Left lung (tissue), 10 donors: ENCODE results near the gene HCN4. TPM values are rescaled to one million over a fixed set of nuclear protein-coding genes. Genes with fewer than 3 reads are reported as not detected.

ENCODE experiments used
- ATAC-seq: fragments of 200-7000 bp; cut with Tn5 transposase; one replicate; pipeline ENCODE4 v1.9.1; 2020; ENCODE audit warnings: moderate library complexity
- DNase-seq, 4 donors: peaks; one replicate each; pipeline ENCODE4 v3.0.0-alpha.2; 2013 to 2020
- H3K27ac ChIP-seq, 2 donors: fragments of 200-600 bp; sonication (generic) in 1 of 2; one replicate each; pipeline versions ENCODE4 v1.5.0 to v1.8.0; 2020 to 2021
- H3K27me3 ChIP-seq, 2 donors: fragments of 200-600 bp; sonication (generic) in 1 of 2; one replicate each; pipeline versions ENCODE4 v1.5.0 to v1.8.0; 2020 to 2021
- H3K36me3 ChIP-seq, 2 donors: fragments of 200-600 bp; sonication (generic) in 1 of 2; one replicate each; pipeline versions ENCODE4 v1.5.0 to v1.8.0; 2020 to 2021
- H3K4me1 ChIP-seq, 2 donors: fragments of 200-600 bp; one replicate each; pipeline ENCODE4 v1.8.0; 2021
- H3K4me3 ChIP-seq, 2 donors: fragments of 200-600 bp; sonication (generic) in 1 of 2; one replicate each; pipeline versions ENCODE4 v1.5.0 to v1.8.0; 2020 to 2021; ENCODE audit warnings: mild to moderate bottlenecking in 1 of 2
- H3K9me3 ChIP-seq, 2 donors: fragments of 200-600 bp; sonication (generic) in 1 of 2; one replicate each; pipeline versions ENCODE4 v1.5.0 to v1.8.0; 2020 to 2021
- CTCF ChIP-seq, 2 donors: fragments of 200-600 bp; sonication (generic) in 1 of 2; IDR thresholded peaks; one replicate each; pipeline versions ENCODE4 v1.5.0 to v1.8.0; 2021; ENCODE audit warnings: antibody characterized with exemption in 2 of 2
- intact Hi-C, 2 donors: fragments of 100-400 bp; cut with DNase I; formaldehyde crosslinking; loops; one replicate each; pipeline versions ENCODE4 v1.11.2 to v1.14.2; 2022
- polyA plus RNA-seq, 6 donors: library from polyadenylated mRNA; unstranded; fragments of 120-200 nt; gene quantifications; one replicate each; pipeline ENCODE4 v1.2.1, GENCODE V29; 2013; ENCODE audit not compliant: insufficient read length in 6 of 6
- total RNA-seq, 2 donors: library from RNA; stranded (reverse); fragmentation: NEBNext Ultra II Directional; extraction: Animal tissue kit (Norgen Biotek cat#: 25700); gene quantifications; one replicate each; pipeline ENCODE4 v1.2.1, GENCODE V29; 2021
- donor health status: DM: no; HTN: yes; CAD: no.
- donor health status: DM: no; HTN: no; CAD: no.

The HCN4 gene
- total and polyA plus RNA-seq, 8 donors, result 0.09 to 0.27 (median 0.18) TPM

GRCh38 chr15:73322665-73323373, 45.9 kb downstream of the HCN4 start:
- H3K4me3 ChIP-seq, result no peak overlapping the region
- TF ChIP-seq CTCF (IDR thresholded peaks at IDR 0.05), result no peak
- H3K9me3 ChIP-seq, result no peaks in the 10 kb centered on the region
- H3K4me1 ChIP-seq, result no peaks in the 10 kb centered on the region
- H3K27ac ChIP-seq, result no peak overlapping the region
- intact Hi-C loops, result no loop called here
- no peak for ATAC-seq
- peaks cover 7 to 71% of the 10 kb centered on the region in 2 donors for H3K27me3 ChIP-seq
- DNase-seq, result no peak
- H3K36me3 ChIP-seq, result no peaks in the 10 kb centered on the region

- Histone ChIP-seq H3K27ac (no peak overlapping the region), H3K27me3 (peaks cover 7 to 74% of the 10 kb centered on the region in 2 donors), H3K4me3 (no peak overlapping the region), H3K4me1 (no peaks in the 10 kb centered on the region), H3K36me3 (no peaks in the 10 kb centered on the region), H3K9me3 (no peaks in the 10 kb centered on the region)
- ATAC-seq (no peak), DNase-seq (no peak)
- intact Hi-C loops, result no loop called here
- TF ChIP-seq CTCF (IDR thresholded peaks at IDR 0.05), result no peak
These were observed 47.0 kb downstream of the HCN4 start for GRCh38 chr15:73321496-73322450.

GRCh38 chr15:73320619-73321180, 48.1 kb downstream of the HCN4 start:
- H3K27me3 ChIP-seq, result peaks cover 7 to 67% of the 10 kb centered on the region in 2 donors
- H3K9me3 ChIP-seq, result no peaks in the 10 kb centered on the region
- H3K27ac ChIP-seq, result no peak overlapping the region
- no peaks in the 10 kb centered on the region for H3K4me1 ChIP-seq
- TF ChIP-seq CTCF (IDR thresholded peaks at IDR 0.05), result no peak
- no peaks in the 10 kb centered on the region for H3K36me3 ChIP-seq
- H3K4me3 ChIP-seq, result no peak overlapping the region
- no peak for ATAC-seq
- no peak for DNase-seq
- intact Hi-C loops, result no loop called here

- Histone ChIP-seq H3K27me3 (peaks cover 7 to 57% of the 10 kb centered on the region in 2 donors), H3K4me1 (no peaks in the 10 kb centered on the region), H3K36me3 (no peaks in the 10 kb centered on the region), H3K9me3 (no peaks in the 10 kb centered on the region), H3K27ac (no peak overlapping the region), H3K4me3 (no peak overlapping the region)
- ATAC-seq (no peak), DNase-seq (no peak)
- no peak for TF ChIP-seq CTCF (IDR thresholded peaks at IDR 0.05)
- intact Hi-C loops, result no loop called here
These were observed 49.1 kb downstream of the HCN4 start for GRCh38 chr15:73319460-73320245.
